ENCODE results near the gene CNTLN.

GRCh38 chr9:17090041-17090440 lies 44.8 kb upstream of the CNTLN start:
- TF ChIP-seq, protein P1, sequence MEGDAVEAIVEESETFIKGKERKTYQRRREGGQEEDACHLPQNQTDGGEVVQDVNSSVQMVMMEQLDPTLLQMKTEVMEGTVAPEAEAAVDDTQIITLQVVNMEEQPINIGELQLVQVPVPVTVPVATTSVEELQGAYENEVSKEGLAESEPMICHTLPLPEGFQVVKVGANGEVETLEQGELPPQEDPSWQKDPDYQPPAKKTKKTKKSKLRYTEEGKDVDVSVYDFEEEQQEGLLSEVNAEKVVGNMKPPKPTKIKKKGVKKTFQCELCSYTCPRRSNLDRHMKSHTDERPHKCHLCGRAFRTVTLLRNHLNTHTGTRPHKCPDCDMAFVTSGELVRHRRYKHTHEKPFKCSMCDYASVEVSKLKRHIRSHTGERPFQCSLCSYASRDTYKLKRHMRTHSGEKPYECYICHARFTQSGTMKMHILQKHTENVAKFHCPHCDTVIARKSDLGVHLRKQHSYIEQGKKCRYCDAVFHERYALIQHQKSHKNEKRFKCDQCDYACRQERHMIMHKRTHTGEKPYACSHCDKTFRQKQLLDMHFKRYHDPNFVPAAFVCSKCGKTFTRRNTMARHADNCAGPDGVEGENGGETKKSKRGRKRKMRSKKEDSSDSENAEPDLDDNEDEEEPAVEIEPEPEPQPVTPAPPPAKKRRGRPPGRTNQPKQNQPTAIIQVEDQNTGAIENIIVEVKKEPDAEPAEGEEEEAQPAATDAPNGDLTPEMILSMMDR (IDR thresholded peaks at IDR 0.05 in 2 of 3, conservative IDR thresholded peaks at IDR 0.05 in 1 of 3; ENCODE audit: borderline replicate concordance in 1 of 3, insufficient read depth in 1 of 3, low read depth in 2 of 3, low read length in 2 of 3) = no peak
- TF ChIP-seq RAD21 (IDR thresholded peaks at IDR 0.05; ENCODE audit: low read depth) (no peak), POLR2AphosphoS5 (IDR thresholded peaks at IDR 0.05; ENCODE audit: low read depth, low read length) (no peak), TCF7L2 (IDR thresholded peaks at IDR 0.05; ENCODE audit: borderline replicate concordance, extremely low read depth, insufficient read depth, insufficient read length) (no peak), SRF (IDR thresholded peaks at IDR 0.05; ENCODE audit: low read depth) (no peak), SP1 (IDR thresholded peaks at IDR 0.05; ENCODE audit: low read depth) (no peak), CEBPB (IDR thresholded peaks at IDR 0.05; ENCODE audit: low read depth) (no peak)

All from HCT116 (cell line).